ENCODE measurements around the gene RAPGEF2. TPM values are rescaled to one million over a fixed set of nuclear protein-coding genes. Genes with fewer than 3 reads are reported as not detected.

Gene RAPGEF2
- total RNA-seq, 1 experiment from 2014 or later = 12.7 TPM

DNA sequence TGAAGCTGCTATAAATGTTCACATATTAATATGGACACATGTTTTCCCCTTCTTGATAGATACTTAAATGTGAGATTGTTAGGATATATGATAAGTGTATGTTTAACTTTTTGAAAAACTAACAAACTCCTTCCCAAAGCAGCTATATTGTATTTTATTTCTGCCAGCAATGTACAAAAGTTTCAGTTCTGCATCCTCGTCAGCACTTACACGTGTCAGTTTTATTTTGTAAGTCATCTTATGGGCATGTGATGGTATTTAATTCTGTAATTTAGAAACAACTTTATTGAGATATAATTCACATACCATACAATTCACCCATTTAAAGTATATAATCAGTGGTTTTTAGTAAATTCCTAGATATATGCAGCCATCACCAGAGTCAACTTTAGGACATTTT, 31.6 kb downstream of the RAPGEF2 start:
- DNase-seq (ENCODE audit: low read depth) = no peak

DNA sequence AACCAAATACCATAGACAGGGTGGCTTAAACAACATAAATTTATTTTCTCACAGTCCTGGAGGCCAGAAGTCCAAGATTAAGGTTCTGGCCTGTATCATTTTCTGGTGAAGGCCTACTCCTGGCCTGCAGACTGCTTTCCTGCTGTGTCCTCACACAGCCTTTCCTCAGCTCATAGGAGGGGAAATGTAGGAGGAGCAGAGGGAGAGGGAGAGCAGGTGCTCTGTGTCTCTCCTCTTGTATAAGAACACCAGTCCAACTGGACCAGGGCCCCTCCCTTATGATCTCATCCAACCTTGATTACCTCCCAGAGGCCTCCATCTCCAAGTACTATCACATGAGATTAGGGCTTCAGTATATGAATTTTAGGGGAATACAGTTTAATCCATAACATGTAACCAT, 34.3 kb downstream of the RAPGEF2 start:
- no peak for DNase-seq (ENCODE audit: low read depth)

DNA sequence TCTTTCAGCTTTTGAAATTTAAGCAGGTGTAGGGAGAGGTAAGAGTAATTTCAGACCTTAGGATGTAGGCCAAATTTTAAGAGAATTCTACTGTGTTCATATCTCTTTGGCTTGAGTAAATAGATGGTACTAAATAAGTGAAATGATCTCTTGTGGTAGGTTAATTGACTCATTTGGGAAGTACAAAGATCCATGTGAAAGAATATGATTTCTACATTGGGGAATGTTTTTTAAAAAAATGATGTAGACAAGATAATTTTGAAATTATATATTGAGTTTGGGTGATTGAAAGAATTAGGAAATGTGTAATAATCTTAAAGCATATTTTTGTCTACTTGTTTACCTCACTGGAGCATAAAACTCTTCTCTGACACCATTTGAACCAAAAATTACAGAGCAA, 35.6 kb downstream of the RAPGEF2 start:
- DNase-seq (ENCODE audit: low read depth) = no peak

DNA sequence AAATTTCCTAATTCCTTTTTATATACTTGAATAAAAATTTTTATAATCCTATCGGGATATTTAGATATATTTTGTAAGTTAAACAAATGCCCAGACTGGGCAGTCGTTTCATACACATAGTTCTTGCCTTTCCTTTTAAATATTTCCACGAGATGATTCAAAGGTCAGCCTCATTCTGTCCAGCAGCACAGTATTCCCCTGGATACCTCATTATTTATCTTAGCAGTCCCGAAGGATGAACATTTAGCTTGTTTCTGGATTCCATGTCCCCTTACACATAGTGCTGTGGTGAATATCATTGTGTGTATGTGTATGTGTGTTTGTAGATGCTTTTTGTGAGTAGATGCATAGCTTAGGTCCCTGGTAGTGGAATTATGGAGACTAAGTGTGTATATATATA, 38.3 kb downstream of the RAPGEF2 start:
- DNase-seq (ENCODE audit: low read depth) = no peak

DNA sequence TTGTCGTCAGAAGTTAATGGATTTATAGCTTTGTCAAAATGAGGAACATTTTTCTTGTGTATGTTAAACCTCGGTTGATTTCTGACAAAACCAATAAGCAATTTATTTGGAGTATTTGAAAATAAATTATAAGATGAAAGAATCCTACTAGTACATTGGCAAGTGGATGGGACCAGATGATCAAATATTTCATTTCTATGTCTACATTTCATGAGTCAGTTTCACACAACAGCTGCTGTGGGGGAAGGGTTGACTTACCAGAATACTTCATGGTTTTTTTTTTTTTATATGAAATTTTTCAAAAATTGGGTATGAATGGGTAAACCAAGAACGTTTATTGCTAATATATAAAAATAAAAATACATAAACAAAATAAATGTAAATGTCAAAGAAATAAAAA, 39.4 kb downstream of the RAPGEF2 start:
- DNase-seq (ENCODE audit: low read depth) = no peak

DNA sequence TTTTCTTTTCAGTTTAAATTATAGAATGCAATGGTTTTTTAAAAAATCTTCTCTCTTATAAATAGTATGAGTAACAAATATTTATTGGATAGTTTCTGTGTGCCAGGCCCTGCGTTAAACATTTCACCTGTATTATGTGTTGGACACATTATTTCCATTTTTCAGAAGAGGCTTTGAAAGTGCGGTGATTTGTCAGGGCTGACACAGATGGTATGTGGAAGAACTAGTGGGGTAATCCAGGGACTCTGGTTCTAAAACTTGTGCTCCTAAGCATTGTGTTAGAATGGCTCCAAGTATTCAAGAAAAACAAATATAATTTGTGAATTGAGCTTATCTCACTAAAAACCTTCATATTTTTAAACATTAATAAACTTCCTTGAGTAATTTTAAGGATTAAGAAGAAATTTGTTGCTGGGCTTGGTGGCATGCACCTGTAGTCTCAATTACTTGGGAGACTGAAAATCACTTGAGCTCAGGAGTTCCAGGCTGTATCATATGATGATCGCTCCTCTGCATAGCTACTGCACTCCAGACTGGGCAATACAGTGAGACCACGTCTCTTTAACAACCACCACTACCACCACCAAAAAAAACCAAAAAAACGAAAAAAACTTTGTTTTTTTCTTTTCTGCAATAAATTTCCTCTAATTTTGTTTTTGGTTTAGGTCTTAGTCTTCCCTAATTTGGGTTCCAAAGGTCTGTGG, 40.0 kb downstream of the RAPGEF2 start:
- DNase-seq (ENCODE audit: low read depth) = no peak

DNA sequence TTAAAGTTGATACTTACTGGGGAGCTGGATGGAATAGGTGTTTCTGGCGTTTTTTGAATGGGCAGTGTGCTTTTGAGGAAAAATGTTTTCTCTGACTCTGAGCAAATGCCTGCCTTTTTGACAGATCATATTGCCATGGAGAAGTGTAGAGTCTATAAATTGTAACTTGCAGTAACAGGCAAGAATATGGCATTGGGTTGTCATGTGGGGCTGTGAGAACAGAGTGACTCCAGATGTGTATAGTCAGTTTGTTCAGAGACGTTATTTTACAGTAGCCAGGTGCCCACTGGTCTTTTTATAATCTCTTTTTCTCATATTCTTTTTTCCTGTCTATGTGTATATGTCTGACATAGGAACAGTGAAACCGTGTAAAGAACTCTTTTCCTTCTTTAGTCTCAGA, 40.8 kb downstream of the RAPGEF2 start:
- DNase-seq (ENCODE audit: low read depth) = no peak

DNA sequence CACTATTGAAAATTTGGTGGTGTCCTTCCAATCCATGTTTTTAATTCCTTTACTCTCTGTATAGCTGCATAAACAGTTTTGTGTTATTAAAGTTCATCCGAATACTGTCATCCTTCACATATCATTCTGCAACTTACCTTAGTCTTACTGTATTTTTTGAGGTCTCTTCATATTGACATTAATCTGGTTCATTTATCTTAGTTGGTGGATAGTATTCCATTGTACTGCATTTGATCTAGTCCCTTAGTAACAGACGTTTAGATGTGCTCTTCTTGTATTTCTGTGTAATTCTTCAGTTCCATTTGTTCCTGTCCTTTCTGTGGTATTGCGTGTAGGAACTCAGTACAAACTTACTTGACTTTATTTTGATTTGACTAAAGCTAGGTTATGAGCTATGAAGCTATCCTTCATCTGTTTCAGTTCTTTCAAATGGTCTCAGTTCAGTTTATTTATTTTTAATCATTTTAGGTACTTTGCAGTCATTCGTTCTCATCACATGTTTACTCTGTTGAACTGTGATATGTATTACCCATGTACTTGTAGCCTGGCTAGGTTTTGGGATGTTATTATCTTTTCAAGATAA, 41.3 kb downstream of the RAPGEF2 start:
- DNase-seq (ENCODE audit: low read depth) = no peak

DNA sequence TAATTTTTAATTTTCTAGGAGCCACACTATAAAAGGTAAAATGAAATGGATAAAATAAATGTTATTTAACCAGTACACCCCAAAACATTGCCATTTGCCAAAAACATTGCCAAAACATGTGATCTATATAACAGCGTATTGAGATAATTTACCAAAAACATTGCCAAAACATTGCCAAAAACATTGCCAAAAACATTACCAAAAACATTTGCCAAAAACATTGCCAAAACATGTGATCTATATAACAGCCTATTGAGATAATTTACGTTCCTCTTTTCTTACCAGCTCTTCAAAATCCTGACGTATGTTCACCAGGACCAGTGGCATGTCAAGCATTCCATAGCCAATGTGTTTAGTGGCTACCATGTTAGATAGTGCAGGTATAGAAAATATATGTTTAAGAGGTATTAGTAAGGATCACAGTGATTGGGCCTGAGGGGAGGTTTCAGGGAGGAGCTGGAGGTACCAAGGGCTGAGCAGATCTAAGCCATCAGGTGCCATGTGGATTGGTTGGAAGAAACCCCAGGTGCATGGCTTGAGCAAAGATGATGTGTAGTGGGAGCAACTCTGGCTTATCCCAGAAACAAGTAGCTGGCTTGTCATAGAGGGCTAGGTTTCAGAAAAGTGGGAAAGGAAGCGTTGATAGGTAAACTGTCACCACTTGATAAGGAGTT, 42.6 kb downstream of the RAPGEF2 start:
- DNase-seq (ENCODE audit: low read depth) = no peak

DNA sequence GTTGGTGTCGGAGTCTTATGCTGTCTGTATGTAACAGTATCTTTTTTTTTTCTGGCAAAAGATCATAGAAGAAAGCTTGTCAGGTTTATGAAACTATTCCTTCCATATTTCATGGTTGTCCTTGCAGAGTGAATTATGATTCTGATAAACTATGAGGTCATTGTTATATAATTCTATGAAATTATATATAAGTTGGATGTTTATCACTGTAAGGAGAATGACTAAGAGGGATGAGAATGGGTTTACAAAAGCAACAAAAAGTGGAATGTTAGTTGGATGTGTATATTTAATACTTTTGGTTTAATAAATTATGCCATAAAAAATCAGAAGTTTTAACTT, 43.1 kb downstream of the RAPGEF2 start:
- no peak for DNase-seq (ENCODE audit: low read depth)

DNA sequence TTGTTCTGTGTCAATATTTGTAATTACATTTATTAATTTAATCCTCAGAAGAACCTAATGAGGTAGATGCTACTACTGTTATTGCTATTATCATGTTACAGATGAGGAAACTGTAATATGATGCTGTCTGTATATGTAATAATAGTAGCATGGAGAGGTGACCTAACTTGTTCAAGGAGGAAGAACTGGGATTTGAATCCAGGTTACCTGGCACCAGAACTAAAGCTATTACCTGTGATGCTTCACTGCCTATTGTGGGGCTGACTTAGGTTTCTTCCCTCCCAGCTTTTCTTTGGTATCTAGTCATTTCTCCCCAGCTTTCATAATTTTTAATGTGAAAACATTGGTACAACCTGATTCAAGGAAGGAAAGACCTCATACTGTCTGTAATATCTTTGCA, 43.6 kb downstream of the RAPGEF2 start:
- DNase-seq (ENCODE audit: low read depth) = no peak

DNA sequence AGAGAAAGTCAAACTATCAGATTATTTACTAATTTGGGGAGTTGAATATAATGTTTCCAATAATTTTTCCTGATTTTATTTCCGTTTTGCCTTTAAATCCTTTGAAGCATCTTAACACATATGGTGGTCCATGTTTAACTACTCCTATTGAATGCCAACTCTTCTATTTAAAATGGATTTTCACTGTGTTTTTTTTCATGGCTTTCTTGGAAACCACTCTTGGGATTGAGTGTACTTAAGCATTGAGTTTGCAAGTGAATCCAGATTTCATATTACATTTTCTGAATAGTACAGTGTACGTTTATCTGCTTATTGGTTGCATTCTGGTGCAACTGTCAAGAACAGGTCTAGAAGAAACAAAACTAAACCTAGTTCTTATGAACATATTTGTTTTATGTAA, 45.6 kb downstream of the RAPGEF2 start:
- DNase-seq (ENCODE audit: low read depth) = no peak

DNA sequence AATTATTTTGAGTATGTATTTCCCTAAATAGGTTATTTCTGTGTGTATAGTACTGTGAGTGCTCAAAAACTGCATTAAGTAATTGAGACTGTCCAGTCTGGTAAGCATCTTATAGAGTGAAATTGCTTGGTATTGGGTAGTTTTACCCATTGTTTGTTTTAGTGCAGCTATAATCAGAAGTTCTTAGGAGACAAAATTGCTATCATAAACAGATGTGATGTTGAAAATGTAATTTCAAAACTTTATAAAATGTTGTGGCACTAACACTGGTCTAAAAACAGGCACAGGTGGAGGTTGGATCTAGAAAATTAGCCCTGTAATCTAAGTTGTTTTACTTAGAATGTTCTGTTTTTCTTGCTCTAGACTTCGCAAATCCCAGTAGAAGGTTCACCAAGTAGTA, 46.8 kb downstream of the RAPGEF2 start:
- no peak for DNase-seq (ENCODE audit: low read depth)

DNA sequence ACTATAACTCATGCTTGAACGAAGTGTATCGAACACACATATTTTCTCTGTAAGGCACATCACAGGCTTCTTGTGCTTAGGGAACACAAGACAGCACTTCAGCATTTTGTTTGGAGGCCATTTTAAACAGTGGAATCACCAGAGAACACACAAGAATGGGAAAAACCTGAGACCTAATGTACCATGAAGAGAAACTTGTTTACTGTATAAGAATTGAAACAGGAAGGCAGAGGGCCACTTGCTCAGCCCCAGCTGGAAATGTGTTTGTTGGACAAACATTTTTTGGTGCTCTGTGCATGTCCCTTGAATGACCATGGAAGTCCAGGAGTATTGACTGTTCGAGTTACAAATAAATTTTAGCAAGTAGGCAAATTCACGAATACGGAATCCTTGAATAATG, 47.5 kb downstream of the RAPGEF2 start:
- no peak for DNase-seq (ENCODE audit: low read depth)

DNA sequence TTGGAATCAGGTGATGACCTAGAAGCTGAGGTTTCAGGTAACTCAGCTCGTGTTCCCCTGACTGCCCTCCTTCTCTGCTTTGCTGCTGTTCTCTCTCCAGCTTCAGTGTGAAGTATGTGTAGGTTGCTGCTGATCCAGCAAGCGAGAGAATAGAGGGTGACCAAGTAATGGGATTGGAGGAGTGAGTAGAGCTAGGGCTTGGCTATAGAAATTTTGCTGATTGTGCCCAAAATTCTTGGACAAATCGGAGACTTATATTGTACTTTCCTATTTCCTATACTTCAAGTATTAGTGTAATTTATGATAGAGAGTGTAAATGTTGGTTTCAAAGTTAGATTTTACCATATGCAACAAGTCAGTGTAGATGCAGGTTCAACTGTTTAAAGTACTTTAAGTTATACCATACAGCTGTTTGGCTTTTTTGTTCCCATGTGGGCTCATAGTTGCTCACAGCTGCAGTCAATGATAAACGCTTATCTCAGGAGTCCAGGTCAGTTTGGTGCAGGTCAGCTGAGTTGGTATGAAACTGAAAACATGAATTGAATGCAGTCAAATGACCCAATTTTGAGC, 48.0 kb downstream of the RAPGEF2 start:
- DNase-seq (ENCODE audit: low read depth) = no peak

DNA sequence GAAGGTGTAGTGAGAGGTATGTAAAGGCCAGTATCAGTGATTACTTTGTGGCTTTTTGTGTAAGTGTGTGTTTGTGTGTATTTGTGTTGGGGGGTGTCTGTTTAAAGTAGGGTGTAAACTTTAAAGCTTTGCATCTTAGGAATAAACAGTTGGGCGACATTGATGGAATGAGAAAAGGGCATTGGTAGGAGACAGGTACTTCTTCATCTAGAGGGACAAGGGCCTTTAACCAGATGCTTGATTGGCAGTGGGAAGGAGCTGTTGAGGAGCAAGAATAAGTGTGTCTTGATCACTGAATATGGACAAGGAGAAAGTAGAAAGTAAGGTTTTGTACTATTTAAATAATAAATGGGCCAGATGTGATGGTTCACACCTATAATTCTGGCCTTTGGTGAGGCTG, 48.8 kb downstream of the RAPGEF2 start:
- no peak for DNase-seq (ENCODE audit: low read depth)

DNA sequence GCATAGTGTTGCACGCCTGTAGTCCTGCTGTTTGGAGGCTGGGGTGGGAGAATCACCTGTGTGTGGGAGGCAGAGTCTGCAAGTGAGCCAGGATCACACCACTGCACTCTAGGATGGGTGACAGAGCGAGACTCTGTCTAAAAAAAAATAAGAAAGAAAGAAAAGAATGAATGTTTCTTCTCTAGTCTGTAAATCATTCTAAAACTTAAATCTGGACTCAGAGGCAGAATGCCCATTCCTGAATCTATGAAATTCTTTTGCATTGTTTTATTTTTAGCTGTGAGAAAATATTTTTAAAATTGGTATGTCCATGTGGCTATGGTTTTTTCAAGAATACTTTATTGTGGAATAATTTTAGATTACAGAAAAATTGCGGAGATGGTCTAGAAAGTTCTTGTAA, 49.3 kb downstream of the RAPGEF2 start:
- DNase-seq (ENCODE audit: low read depth) = no peak

DNA sequence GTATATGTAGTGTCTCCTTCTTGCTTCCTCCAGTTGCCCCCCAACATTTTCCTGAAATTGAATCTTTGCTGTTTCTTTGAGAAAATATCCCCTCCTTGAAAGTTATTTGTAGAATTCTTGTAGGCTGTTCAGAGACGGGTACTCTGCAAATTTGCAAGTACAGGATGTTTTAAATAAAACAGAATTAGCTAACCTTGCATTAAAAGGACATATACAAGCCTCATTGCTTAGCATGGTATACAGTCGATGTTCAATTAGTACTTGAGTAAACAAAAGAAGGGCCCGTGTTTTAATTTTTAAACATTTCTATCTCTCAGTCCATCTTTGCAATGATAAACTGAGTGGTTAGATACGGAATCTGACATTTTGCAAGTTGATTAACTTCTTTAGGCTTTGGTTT, 50.8 kb downstream of the RAPGEF2 start:
- DNase-seq (ENCODE audit: low read depth) = no peak

DNA sequence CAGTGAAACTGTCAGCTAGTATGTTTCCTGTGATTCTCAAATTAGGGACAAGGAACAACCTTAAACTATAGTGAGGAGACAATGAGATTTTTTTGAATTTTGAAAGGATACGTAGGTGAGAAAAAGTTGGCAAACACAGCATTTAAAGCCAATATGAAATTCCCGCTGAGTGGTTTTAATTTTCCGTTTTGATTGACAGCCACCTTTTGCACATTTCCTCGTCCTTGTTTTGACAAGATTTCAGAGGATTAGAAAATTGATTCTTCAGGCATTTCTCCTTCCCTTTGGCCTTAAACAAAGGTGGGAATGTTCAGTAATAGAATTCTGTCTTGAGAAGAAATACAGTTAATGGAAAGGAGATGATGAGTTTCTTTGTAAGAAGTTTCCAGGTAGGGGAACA, 52.2 kb downstream of the RAPGEF2 start:
- no peak for DNase-seq (ENCODE audit: low read depth)

DNA sequence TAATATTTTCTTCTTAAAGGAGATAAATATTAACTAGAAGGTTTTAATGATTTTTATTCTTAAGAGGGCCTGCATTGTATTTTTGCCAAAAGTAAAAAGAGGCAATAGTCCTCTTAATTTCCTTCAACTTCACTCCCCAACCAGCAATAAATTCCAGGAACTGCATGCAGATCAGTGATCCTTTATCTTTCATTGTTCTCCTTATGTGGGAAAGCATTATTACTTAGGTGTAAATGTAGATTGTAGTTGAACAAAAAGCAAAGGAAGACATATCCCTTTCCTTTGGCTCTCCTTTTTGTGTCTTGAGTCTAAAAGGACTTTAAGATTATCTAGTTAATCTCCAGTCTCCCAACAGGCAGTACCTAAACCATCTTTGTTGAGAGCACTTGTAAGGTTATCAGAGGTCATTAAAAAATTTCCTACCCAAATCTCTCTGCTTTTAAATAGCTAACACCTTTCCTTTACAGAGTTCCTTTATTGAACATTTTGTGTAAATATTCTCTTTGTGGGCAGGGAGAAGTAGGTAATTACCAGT, 55.3 kb downstream of the RAPGEF2 start:
- no peak for DNase-seq (ENCODE audit: low read depth)

DNA sequence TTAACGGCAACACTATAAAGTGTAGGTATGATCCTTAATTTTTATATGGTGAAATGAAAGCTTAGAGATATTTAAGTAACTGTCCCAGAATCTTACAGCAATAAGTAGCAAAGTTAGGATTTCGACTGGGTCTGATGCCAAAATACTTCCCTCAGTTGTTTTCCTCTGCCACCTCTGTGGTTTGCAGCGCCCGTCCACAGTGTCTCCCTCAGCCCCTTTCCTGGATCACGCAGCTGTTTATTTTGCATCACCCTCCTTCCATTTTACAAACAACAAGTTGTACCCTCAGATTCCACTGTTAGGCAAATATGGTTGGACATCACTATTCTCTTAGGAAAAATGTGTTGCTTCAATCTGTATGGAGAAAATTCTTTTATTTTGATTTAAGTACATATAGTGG, 56.1 kb downstream of the RAPGEF2 start:
- no peak for DNase-seq (ENCODE audit: low read depth)

DNA sequence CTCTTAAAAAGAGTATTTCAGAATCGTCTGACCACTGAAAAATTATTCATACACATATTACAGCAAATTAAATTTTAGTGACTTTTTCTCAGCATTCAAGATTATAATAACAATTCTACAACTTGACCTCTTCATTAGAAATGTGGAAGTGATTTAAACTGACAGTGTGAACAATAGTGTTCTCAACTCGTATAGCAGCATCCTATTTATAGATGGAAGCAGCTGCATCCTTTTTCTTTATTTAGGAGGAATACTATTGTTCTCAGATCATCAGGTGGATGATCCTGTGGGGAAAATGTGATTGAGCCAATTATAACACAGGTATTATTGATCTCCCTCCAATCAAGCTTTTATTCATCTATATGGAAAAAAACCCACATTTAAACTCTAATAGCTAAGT, 56.7 kb downstream of the RAPGEF2 start:
- DNase-seq (ENCODE audit: low read depth) = no peak

DNA sequence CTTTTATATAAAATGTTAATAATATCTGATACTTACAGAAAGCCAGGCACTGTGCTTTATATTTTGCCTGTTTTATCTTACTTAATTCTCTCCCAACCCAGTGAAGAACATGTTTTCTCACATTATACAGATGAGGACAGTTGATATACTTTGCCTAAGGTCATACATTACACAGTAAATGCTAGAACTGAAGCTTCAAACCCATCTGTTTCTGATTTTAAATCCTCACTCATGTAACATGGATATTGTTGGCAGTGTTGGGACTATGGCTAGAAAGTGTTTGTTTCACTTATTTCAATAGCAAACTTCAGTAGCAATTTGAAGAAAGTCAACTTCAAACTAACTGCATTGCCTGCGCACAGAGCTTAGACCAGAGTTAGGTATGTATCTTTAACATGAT, 57.4 kb downstream of the RAPGEF2 start:
- peak; percentile 43 for DNase-seq (ENCODE audit: low read depth)

Measured in RPMI7951 (cell line).